ENCODE measurements around the gene NSUN4.
"Not testable (repeated sequence)": the region's sequence is repeated elsewhere in the genome, so short reads cannot be mapped to it uniquely, and the experiment has no call there.

NSUN4 gene

DNA sequence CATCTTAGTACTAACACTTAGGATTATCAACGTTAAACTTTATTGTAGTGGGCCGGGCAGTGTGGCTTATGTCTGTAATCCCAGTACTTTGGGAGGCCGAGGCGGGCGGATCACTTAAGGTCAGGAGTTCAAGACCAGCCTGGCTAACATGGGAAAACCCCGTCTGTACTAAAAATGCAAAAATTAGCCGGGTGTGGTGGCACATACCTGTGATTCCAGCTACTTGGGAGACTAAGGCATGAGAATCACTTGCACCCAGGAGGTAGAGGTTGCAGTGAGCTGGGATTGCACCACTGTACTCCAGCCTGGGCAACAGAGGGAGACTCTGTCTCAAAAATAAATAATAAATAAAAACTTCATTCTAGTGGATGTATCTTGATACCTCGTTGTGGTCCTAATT, 25.2 kb downstream of the NSUN4 start:
- not testable (repeated sequence) for DNase-seq (ENCODE audit: low read depth, low spot score)

DNA sequence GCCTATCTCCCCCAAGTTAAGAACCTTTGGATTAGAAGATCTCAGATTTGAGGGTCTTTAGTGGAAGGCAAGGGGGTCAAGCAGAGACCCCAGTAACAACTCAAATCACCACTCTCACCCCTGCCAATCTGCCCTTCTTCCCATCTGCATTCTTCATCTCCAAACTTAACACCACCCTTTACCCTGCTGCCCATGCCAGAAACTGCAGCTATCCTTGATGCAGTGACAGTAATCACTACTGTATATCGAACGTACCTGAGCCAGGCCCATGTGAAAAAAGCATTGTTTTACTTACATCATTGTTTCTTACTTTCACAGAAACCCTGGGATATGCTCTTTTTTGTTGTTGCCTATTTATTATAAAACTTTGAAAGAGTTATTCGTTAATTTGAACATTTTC, 26.5 kb downstream of the NSUN4 start:
- DNase-seq (ENCODE audit: low read depth, low spot score), result no peak

GRCh38 chr1:46367701-46368100, 27.1 kb downstream of the NSUN4 start:
- DNase-seq (ENCODE audit: low read depth, low spot score), result not testable (repeated sequence)

GRCh38 chr1:46368791-46369190, 28.2 kb downstream of the NSUN4 start:
- DNase-seq (ENCODE audit: low read depth, low spot score), result no peak

DNA sequence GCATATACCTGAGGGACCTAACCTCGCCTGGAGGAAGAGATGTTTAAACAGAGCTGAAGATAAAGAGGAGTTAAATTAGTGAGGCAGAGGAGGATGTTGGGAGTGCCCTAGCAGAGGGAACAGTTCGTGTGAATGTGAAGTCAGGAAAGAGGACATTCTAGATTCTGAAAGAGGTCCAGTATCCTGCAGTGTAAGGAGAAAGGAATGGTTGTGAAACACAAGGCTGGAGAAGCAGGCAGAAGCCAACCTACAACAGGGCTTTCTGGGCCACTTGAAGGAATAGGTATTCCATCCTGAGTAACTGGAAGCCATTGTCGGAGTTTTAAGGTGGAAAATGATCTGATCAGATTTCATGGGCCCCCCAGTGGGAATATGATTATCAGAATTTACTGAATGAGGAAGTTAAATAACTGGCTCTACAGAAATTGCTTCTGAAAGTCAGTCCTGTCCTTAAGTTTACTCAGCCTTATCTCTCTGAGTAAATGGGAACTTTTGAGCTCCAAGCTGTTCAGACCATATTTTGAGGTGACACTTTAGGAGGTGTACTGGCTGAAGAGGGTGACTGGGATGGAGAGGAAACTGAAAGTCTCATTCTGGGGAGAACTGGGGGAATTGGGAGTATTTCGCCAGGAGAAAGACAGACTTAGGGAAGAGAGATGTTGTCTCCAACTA, 29.1 kb downstream of the NSUN4 start:
- no peak for DNase-seq (ENCODE audit: low read depth, low spot score)

GRCh38 chr1:46370214-46370633, 29.6 kb downstream of the NSUN4 start:
- DNase-seq (ENCODE audit: low read depth, low spot score), result no peak

- no peak for DNase-seq (ENCODE audit: low read depth, low spot score)
Measured at GRCh38 chr1:46372431-46372830, 31.8 kb downstream of the NSUN4 start.

DNA sequence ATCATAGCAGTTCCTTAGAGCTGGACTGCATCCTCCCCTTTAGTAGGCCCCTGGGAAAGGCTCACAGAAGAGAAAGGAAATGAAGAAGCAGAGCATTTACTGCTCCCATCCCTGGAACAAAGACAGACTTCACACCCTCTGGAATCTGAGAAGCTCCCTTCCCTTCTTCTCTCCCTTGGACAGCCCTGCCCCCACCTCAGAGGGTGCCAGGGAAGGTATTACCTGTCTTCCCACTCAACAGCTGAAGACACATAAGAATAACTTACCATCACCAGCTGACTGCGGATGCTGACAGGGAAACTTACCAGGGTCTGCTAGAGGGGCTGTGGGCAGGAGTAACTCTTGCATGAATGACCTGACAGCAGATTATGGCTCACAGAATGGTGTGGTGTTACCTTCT, 39.4 kb downstream of the NSUN4 start:
- no peak for DNase-seq (ENCODE audit: low read depth, low spot score)

DNA sequence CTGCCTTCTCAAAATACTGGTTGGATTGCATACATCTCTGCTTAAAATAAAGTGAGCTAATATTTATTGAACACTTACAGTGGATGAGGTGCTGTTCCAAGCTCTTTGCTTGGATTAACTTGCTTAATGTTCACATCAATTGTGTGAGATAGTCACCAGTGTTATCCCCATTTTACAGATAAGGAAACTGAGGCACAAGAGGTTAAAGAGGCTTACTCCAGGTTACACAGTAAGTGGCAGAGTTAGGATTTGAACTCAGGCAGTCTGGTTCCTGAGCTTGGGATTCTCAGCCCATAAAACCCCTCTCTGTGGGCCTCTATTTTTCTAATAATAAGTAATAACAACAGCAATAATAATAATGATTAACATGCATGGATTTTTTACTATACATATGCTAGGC, 39.9 kb downstream of the NSUN4 start:
- no peak for DNase-seq (ENCODE audit: low read depth, low spot score)

- DNase-seq (ENCODE audit: low read depth, low spot score), result no peak
Measured at GRCh38 chr1:46393510-46393909, 52.9 kb downstream of the NSUN4 start.

DNA sequence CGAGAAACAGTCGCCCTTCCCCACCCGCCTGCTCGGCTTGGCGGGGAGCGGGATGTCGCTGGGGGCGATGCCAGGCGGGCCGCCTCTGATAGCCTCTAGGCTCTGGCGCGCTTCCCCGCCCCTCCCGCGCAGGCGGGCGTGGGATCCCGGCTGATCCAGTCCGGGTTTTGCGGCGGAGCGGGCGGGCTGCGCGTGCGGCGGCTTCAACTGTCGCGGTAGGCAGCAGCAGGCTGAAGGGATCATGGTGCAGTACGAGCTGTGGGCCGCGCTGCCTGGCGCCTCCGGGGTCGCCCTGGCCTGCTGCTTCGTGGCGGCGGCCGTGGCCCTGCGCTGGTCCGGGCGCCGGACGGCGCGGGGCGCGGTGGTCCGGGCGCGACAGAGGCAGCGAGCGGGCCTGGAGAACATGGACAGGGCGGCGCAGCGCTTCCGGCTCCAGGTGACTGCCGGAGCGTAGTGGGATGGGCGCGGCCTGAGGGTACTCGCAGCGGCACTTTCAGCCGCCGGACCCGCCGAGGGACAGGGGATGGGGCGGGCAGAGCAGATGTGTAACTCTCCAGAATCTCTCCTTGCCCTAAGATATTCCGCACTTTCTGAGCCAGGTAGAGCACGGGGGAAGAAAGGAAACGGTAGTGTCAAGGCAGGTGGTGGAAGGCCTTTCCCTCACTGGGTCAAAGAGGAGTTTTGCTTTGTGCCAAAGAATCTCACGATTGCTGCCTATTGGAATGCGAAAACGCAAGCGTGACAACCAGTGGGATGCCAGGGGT, 53.7 kb downstream of the NSUN4 start, which contains the start of gene FAAH:
FAAH (plus strand) TSS at position 210 of the 764 bp plus-strand sequence; CDS start at position 242, 32 bp downstream.
- DNase-seq (ENCODE audit: low read depth, low spot score), result no peak

DNA sequence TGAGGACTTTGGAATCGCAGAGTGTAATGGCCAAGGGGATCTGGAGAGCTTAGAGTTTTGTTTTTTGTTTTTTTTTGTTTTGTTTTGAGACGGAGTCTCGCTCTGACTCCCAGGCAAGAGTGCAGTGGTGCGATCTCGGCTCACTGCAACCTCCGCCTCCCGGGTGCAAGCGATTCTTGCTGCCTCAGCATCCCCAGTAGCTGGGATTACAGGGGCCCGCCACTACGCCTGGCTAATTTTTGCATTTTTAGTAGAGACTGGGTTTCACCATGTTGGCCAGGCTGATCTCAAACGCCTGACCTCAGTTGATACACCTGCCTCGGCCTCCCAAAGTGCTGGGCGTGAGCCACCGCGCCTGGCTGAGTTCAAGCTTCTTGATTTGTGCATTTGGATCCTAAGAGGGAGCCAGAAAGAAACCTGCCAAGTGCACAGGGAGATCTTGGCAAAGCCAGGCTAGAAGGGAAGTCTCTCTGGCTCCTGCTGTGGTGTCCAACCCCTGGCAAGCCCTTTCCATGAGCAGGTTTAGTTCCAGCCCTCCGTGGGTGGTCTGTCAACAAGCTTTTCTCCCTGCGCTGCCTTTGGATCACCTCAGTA, 54.4 kb downstream of the NSUN4 start:
- DNase-seq (ENCODE audit: low read depth, low spot score), result no peak

DNA sequence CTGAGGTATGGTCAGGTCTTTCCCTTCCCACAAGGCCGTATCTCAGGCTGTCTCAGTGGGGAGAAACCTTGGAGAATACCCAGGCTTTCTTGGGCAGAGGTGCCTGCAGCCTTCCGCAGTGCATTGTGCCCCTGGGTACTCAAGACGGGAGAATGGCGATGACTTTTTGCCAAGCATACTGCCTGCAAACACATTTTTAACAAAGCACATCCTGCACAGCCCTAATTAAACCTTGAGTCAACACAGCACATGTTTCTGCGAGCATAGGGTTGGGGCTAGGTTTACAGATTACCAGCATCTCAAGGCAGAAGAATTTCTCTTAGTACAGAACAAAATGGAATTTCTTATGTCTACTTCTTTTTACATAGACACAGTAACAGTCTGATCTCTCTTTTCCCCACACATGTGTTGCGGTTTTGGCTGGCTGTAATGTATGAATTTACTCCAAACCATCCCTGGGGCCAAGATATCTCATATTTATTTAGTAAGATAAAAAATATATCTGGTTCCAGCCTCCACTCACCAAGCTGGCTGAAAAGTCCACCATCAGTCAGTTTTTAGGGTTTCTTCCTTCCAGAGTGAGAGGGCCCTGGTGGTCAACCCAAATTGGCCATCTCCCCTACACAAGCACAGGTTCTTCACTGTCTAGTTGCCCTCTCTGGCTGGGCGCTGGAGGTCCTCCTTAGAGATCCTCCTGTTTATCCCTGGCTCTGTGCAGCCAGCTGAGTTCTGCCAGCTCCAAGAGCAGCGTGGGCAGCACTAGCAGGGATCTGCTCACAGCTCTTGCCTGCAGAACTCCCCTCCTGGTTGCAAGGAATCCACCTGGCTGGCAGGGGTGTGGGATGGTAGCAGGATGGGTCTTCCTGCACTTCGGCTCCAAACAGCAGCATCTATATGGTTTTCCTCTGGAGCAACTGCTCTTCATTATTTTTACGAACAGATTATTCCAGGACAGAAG, 56.1 kb downstream of the NSUN4 start:
- DNase-seq (ENCODE audit: low read depth, low spot score), result no peak

DNA sequence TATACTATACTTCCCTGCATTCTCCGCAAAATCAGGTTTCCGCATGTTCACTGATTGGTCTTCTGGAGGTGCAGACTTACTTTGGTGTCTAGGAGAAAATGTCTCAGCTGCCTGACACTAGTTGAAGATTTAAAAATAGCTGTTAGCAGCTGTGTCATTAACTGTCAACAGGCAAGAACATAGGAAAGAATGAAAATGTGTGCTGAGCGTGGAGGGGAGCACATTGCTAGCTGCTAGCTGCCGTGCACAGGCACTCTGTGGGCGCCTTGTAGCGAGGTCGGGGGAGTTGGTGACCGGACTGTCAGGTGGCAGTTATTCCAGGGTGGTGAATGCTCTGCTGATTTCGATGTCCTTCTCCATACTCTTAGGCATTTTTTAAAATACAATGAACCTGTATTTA, 58.7 kb downstream of the NSUN4 start:
- DNase-seq (ENCODE audit: low read depth, low spot score), result no peak

GRCh38 chr1:46400421-46400820, 59.8 kb downstream of the NSUN4 start:
- no peak for DNase-seq (ENCODE audit: low read depth, low spot score)

DNA sequence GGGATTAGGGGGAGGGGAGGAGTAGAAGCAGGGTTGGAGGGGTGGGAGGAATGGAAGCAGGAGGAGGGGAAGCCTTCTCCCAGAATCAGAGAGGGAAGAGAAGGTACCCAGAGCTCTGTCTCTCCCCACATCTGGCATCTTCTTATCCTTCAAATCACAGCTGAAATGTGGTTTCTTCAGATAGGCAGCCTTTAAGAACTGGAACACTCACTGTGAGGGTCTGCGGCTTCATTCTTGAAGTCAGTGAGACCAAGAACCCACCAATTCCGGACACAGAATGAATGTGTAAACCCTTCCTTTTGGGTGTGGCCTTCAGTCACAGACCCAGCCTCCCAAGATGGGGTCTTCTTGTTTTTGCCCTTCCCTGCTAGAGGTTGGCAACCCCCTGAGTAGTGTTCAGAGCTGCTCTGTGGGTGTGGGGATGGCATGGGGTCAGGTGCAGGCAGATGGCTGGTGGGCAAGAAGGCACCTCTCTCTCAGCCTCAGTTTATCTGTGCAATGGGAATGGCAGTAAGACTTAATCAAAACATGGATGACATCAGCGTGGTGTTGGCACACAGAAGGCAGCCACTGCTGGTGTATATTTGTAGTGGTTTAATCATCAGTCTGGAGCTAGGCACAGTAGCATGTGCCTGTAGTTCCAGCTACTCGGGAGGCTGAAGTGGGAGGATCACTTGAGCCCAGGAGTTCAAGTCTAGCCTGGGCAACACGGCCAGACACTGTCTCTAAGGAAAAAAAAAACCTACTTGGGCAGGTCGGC, 60.7 kb downstream of the NSUN4 start:
- no peak for DNase-seq (ENCODE audit: low read depth, low spot score)

DNA sequence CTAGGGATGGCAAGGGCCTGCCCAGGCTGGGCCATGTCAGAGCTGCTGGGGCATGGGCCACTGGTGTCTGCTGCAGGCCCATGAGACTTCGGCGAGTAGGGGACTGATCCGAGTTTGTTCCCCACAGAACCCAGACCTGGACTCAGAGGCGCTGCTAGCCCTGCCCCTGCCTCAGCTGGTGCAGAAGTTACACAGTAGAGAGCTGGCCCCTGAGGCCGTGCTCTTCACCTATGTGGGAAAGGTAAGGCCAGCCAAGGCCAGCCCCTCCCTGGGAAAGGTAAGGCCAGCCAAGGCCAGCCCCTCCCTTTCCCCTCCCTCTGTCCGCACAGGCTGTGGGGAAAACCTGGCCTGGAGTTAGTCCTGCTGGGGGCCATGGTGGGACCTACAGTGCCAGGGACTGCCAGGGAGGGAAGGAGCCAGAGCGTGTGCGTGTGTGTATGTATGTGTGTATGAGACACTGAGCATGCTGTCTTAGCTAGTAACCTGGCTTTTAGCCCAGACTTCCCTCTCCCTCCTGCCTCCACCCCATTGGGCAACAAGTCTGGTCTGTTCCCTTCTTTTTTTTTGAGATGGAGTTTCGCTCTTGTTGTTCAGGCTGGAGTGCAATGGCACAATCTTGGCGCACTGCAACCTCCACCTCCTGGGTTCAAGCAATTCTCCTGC, 61.5 kb downstream of the NSUN4 start:
- DNase-seq (ENCODE audit: low read depth, low spot score), result peak; percentile 44

- no peak for DNase-seq (ENCODE audit: low read depth, low spot score)
Measured at GRCh38 chr1:46403916-46404315, 63.3 kb downstream of the NSUN4 start.

DNA sequence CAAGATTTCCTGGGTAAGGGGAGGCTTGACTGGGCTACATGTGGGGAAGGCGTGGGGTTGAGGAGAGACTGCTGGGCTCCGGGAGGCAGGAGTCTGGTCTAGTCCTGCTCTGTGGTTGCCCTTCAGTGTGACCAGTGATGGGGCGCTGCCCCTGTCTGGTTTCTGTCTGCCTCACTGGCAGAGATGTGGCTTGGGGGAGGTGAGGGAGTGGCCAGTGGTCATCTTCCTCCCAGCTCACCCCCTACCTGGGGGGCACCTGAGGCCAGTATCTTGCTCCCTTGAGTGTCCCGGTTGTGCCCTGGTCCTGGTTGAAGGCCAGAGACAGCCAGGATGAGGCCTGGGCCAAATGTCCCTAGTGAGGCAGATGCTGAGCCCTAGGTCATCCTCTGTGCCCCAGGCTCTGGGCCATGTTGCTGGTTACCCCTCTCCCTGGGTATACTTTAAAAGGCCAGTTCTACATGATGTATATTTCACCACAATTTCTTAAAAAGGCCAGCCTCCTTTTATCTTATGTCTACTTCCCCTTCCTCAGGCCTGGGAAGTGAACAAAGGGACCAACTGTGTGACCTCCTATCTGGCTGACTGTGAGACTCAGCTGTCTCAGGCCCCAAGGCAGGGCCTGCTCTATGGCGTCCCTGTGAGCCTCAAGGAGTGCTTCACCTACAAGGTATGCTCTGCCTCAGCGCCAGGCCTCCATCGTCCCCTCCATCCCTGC, 64.0 kb downstream of the NSUN4 start:
- no peak for DNase-seq (ENCODE audit: low read depth, low spot score)

DNA sequence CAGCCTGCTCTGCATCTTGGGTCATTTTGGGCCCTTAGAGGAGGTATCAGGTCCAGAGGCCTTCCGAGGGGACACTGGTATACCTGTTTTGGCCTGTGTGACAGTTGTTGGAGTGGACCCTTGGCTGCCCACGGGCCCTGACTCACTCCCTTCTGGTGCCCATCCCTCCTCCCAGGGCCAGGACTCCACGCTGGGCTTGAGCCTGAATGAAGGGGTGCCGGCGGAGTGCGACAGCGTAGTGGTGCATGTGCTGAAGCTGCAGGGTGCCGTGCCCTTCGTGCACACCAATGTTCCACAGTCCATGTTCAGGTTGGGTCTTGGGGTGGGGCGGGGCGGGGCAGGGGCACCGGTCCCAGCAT, 64.6 kb downstream of the NSUN4 start:
- DNase-seq (ENCODE audit: low read depth, low spot score), result no peak

Data from smooth muscle cell of the brain vasculature (primary cell).